Mesendoderm (in vitro differentiated cells): ENCODE data around the gene LYRM7.

Experiments used
- DNase-seq: peaks from one replicate; pipeline ENCODE4 v3.0.0; 2013
- H2AK5ac ChIP-seq: 2 replicates; pipeline ENCODE4 v1.6.1; 2013; ENCODE audit warnings: low read length, inconsistent platforms
- H2BK120ac ChIP-seq: 2 replicates; pipeline ENCODE4 v1.6.1; 2013; ENCODE audit warnings: low read depth, mild to moderate bottlenecking, low read length, moderate library complexity, mixed read lengths
- H2BK15ac ChIP-seq: replicated peaks from 2 replicates; pipeline ENCODE4 v1.6.1; 2013; ENCODE audit warnings: low read depth, mild to moderate bottlenecking, moderate library complexity
- H2BK5ac ChIP-seq: 2 replicates; pipeline ENCODE4 v1.6.1; 2013; ENCODE audit warnings: low read length, inconsistent platforms
- H3K18ac ChIP-seq: 2 replicates; pipeline ENCODE4 v1.6.1; 2013; ENCODE audit warnings: mild to moderate bottlenecking, low read length, mixed read lengths
- H3K23ac ChIP-seq: one replicate; pipeline ENCODE4 v1.6.1; 2013; ENCODE audit warnings: low read length
- H3K27ac ChIP-seq: 2 replicates; pipeline ENCODE4 v1.5.1; 2013; ENCODE audit warnings: low read depth, mild to moderate bottlenecking, inconsistent platforms, low read length, moderate library complexity
- H3K27me3 ChIP-seq: 2 replicates; pipeline ENCODE4 v1.6.1; 2013; ENCODE audit warnings: low read length, control low read depth, mild to moderate bottlenecking, inconsistent platforms; ENCODE audit not compliant: insufficient read depth, poor library complexity
- H3K36me3 ChIP-seq: 2 replicates; pipeline ENCODE4 v1.6.1; 2013; ENCODE audit warnings: low read length, inconsistent platforms; ENCODE audit not compliant: control insufficient read depth, insufficient read depth
- H3K4ac ChIP-seq: one replicate; pipeline ENCODE4 v1.6.1; 2013; ENCODE audit warnings: low read depth, mild to moderate bottlenecking, low read length, moderate library complexity
- H3K4me1 ChIP-seq: 2 replicates; pipeline ENCODE4 v1.6.1; 2013; ENCODE audit warnings: low read depth, low read length, inconsistent platforms; ENCODE audit not compliant: control insufficient read depth
- H3K4me2 ChIP-seq: 2 replicates; pipeline ENCODE4 v1.6.1; 2013; ENCODE audit warnings: low read length
- H3K4me3 ChIP-seq: 2 replicates; pipeline ENCODE4 v1.5.1; 2013; ENCODE audit warnings: mild to moderate bottlenecking, low read length
- H3K56ac ChIP-seq: one replicate; pipeline ENCODE4 v1.6.1; 2013; ENCODE audit warnings: low read length
- H3K79me1 ChIP-seq: 2 replicates; pipeline ENCODE4 v1.6.1; 2013; ENCODE audit warnings: low read length, inconsistent platforms
- H3K79me2 ChIP-seq: 2 replicates; pipeline ENCODE4 v1.6.1; 2013; ENCODE audit warnings: mild to moderate bottlenecking, low read length; ENCODE audit not compliant: control insufficient read depth, insufficient read depth
- H3K9ac ChIP-seq: 2 replicates; pipeline ENCODE4 v1.6.1; 2013; ENCODE audit warnings: low read length, inconsistent platforms
- H4K5ac ChIP-seq: one replicate; pipeline ENCODE4 v1.6.1; 2013; ENCODE audit warnings: low read length
- H4K8ac ChIP-seq: one replicate; pipeline ENCODE4 v1.6.1; 2013; ENCODE audit warnings: low read depth, mild to moderate bottlenecking, control low read depth, low read length, moderate library complexity
- WGBS: extraction: QIAGEN DNeasy Blood & Tissue Kit; methylation state at CpG from one replicate; pipeline ENCODE4 v1.1.7; 2013; ENCODE audit warnings: low lambda C conversion rate, missing lambda C conversion rate; ENCODE audit not compliant: insufficient coverage; ENCODE audit errors: extremely low coverage; 5-methylcytosine and 5-hydroxymethylcytosine counted together

LYRM7 gene

DNA sequence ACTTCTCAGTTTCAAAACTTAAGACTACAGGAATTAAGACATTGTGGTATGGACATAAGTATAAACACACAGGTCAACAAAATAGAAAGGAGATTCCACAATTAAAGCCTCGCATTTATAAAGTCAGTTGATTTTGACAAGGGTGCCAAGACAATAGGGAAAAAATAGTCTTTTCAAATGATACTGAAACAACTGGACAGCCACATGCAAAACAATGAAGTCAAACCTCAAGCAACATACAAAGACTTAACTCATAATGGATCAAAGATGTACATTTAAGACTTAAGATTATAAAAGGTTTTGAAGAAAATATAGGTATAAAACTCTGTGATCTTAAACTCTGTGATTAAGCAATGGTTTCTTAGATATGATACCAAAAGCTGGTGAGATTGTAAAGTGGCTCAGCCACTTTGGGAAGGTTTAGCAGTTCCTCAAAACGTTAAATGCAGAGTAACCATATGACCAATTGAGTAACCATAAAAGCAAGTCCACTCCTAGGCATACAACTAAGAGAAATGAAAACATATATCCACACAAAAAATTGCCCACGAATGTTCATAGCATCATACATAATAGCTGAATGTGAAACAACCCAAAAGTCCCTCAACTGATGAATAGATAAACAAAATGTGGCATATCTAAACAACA is 27.6 kb upstream of the LYRM7 start:
- H4K5ac ChIP-seq, result no peak overlapping the region
- H3K27ac ChIP-seq, result no peak overlapping the region
- H3K4me2 ChIP-seq, result no peak overlapping the region
- WGBS, result no CpG with 5 or more reads among the region's 3 CpGs
- H3K4me3 ChIP-seq, result no peak overlapping the region
- no peak overlapping the region for H2BK15ac ChIP-seq
- H3K9ac ChIP-seq, result no peak overlapping the region
- H3K18ac ChIP-seq, result no peak overlapping the region
- H3K79me2 ChIP-seq, result no peaks in the 10 kb centered on the region
- H3K4ac ChIP-seq, result no peak overlapping the region
- H2BK120ac ChIP-seq, result no peak overlapping the region
- no peaks in the 10 kb centered on the region for H3K79me1 ChIP-seq
- H3K4me1 ChIP-seq, result no peaks in the 10 kb centered on the region
- no peaks in the 10 kb centered on the region for H3K27me3 ChIP-seq
- no peak overlapping the region for H3K23ac ChIP-seq
- no peak overlapping the region for H3K56ac ChIP-seq
- H2AK5ac ChIP-seq, result no peak overlapping the region
- H2BK5ac ChIP-seq, result no peak overlapping the region
- H3K36me3 ChIP-seq, result no peaks in the 10 kb centered on the region
- no peak for DNase-seq
- H4K8ac ChIP-seq, result no peak overlapping the region

DNA sequence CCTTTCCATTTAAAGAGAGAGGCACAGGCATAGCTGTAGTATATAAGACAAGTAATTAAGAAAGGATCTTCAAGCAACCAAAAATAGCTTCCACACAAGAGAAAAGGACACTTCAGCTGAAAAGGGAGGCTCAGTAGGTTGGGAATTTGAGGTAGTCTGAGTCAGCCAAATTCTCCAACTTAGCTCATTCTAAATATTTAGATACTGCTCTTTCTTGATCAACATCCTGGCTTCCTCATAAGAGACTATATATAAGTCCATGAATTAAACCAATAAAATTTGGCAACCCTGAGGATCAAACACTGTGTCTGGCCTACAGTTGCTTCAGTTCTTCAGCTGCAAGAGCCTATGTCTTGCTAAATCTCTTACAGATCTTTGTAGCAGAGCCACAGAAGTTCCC is 23.5 kb upstream of the LYRM7 start:
- Histone ChIP-seq H3K27ac (no peak overlapping the region), H3K79me1 (no peaks in the 10 kb centered on the region), H3K56ac (no peak overlapping the region), H2BK120ac (no peak overlapping the region), H3K4me2 (no peak overlapping the region), H3K36me3 (no peaks in the 10 kb centered on the region), H3K79me2 (no peaks in the 10 kb centered on the region), H3K9ac (no peak overlapping the region), H4K8ac (no peak overlapping the region), H3K27me3 (no peaks in the 10 kb centered on the region), H3K4ac (no peak overlapping the region), H3K4me3 (no peak overlapping the region), H2AK5ac (no peak overlapping the region), H2BK5ac (no peak overlapping the region), H3K23ac (no peak overlapping the region), H3K4me1 (no peaks in the 10 kb centered on the region), H2BK15ac (no peak overlapping the region), H3K18ac (no peak overlapping the region), H4K5ac (no peak overlapping the region)
- DNase-seq, result no peak

DNA sequence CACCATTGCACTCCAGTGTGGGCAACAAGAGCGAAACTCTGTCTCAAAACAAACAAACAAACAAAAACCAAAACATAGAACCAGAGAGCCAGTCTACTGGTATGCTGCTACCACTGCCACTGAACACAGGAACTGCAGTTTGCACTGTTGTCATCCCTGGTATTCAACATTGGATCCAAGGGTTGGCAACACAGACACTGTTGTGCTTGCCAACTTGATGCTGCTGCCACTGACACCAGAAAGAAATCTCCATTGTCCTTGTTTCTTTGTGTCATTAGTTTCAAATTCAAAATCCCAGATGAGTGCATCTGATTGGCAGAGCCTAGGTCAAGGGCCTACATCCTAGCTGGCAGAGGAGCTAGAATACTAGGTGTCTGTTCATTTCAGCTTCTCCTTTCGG is 21.9 kb upstream of the LYRM7 start:
- Histone ChIP-seq H3K9ac (no peak overlapping the region), H3K27ac (no peak overlapping the region), H3K27me3 (no peaks in the 10 kb centered on the region), H3K79me2 (no peaks in the 10 kb centered on the region), H3K56ac (no peak overlapping the region), H2BK120ac (no peak overlapping the region), H3K79me1 (no peaks in the 10 kb centered on the region), H3K4ac (no peak overlapping the region), H2BK5ac (no peak overlapping the region), H2BK15ac (no peak overlapping the region), H3K23ac (no peak overlapping the region), H3K4me1 (no peaks in the 10 kb centered on the region), H4K8ac (no peak overlapping the region), H3K18ac (no peak overlapping the region), H3K4me2 (no peak overlapping the region), H4K5ac (no peak overlapping the region), H3K36me3 (no peaks in the 10 kb centered on the region), H2AK5ac (no peak overlapping the region), H3K4me3 (no peak overlapping the region)
- WGBS, result no CpG with 5 or more reads among the region's 2 CpGs
- DNase-seq, result no peak

DNA sequence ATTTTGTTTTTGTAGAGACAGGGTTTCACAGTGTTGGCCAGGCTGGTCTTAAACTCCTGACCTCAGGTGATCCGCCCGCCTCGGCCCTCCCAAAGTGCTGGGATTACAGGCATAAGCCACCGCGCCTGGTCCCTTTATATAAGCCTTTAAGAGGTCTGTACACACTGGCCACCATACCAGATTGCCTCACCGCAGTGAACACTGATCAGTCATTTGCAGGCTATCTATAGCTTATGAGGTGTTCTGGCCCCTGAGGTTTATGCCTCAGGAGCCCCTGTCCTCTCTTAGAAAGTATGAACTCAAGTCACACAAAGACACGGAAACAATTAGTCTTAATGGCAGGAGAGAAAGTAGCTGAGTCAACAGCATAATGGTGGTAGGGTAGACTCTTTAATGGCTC is 20.3 kb upstream of the LYRM7 start:
- Histone ChIP-seq H3K27me3 (no peaks in the 10 kb centered on the region), H2BK15ac (no peak overlapping the region)
- WGBS, result no CpG with 5 or more reads among the region's 7 CpGs

DNA sequence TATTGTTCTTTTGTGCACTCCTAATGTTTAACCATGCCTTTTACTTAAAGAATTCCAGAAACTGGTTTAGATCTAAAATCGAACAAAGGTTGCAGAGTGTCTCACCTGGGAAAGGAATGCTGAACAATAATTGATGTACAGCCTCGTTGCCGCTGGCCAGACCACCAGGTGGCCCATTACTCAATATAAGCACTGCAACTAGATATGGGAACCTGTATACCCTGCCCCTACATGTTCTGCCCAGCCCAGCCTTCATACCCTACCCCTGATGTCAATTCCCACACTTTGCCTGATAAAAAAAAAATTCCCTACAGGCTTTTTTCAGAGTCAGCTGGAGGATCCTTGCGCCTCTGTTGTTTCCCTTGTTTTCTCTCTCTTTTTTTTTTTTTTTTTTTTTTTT is 19.5 kb upstream of the LYRM7 start:
- Histone ChIP-seq H3K23ac (no peak overlapping the region), H2AK5ac (no peak overlapping the region), H2BK5ac (no peak overlapping the region), H3K79me1 (no peaks in the 10 kb centered on the region), H2BK120ac (no peak overlapping the region), H3K18ac (no peak overlapping the region), H2BK15ac (no peak overlapping the region), H3K9ac (no peak overlapping the region), H4K8ac (no peak overlapping the region), H3K4me2 (no peak overlapping the region), H3K27ac (no peak overlapping the region), H3K4me1 (no peaks in the 10 kb centered on the region), H3K4ac (no peak overlapping the region), H3K79me2 (no peaks in the 10 kb centered on the region), H3K27me3 (no peaks in the 10 kb centered on the region), H3K36me3 (no peaks in the 10 kb centered on the region), H3K56ac (no peak overlapping the region), H4K5ac (no peak overlapping the region), H3K4me3 (no peak overlapping the region)
- no CpG with 5 or more reads among the region's 4 CpGs for WGBS
- DNase-seq, result no peak

More for the DNA sequence above, 20.3 kb upstream of the LYRM7 start:
- no peak overlapping the region for H3K4ac ChIP-seq
- H3K9ac ChIP-seq, result no peak overlapping the region
- H2BK5ac ChIP-seq, result no peak overlapping the region
- no peak overlapping the region for H4K8ac ChIP-seq
- H4K5ac ChIP-seq, result no peak overlapping the region
- H3K4me3 ChIP-seq, result no peak overlapping the region
- DNase-seq, result no peak
- no peak overlapping the region for H3K4me2 ChIP-seq
- no peaks in the 10 kb centered on the region for H3K79me2 ChIP-seq
- H3K27ac ChIP-seq, result no peak overlapping the region
- no peak overlapping the region for H2BK120ac ChIP-seq
- H3K79me1 ChIP-seq, result no peaks in the 10 kb centered on the region
- no peak overlapping the region for H2AK5ac ChIP-seq
- H3K56ac ChIP-seq, result no peak overlapping the region
- H3K23ac ChIP-seq, result no peak overlapping the region
- no peaks in the 10 kb centered on the region for H3K4me1 ChIP-seq
- no peak overlapping the region for H3K18ac ChIP-seq
- H3K36me3 ChIP-seq, result no peaks in the 10 kb centered on the region

DNA sequence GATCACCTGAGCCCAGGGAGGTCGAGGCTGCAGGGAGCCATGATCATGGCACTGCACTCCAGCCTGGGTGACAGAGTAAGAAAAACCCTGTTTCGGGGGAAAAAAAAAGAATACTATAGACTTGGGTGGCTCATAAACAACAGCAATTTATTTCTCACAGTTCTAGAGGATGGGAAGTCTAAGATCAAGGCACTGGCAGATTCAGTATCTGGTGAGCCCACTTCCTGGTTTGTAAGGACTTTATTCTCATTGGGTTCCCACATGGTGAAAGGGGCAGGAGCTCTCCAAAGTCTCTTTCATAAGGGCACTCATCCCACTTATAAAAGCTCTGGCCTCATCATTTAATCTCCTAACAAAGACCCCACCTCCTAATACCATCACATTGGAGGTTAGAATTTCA is 14.4 kb upstream of the LYRM7 start:
- Histone ChIP-seq H4K5ac (no peak overlapping the region), H2BK15ac (no peak overlapping the region), H2BK5ac (no peak overlapping the region), H3K4me3 (no peak overlapping the region), H3K23ac (no peak overlapping the region), H3K18ac (no peak overlapping the region), H3K36me3 (no peaks in the 10 kb centered on the region), H3K79me1 (no peaks in the 10 kb centered on the region), H3K9ac (no peak overlapping the region), H3K27ac (no peak overlapping the region), H3K4ac (no peak overlapping the region), H3K56ac (no peak overlapping the region), H4K8ac (no peak overlapping the region), H3K4me2 (no peak overlapping the region), H3K79me2 (no peaks in the 10 kb centered on the region), H2AK5ac (no peak overlapping the region), H2BK120ac (no peak overlapping the region), H3K4me1 (no peaks in the 10 kb centered on the region), H3K27me3 (no peaks in the 10 kb centered on the region)
- DNase-seq, result no peak
- no CpG with 5 or more reads among the region's 2 CpGs for WGBS
